GM12864 (cell line): ENCODE results near the gene PDZD4.

Experiments
- DNase-seq: peaks from one replicate; pipeline ENCODE4 v3.0.0-alpha.2; 2011; ENCODE audit warnings: low read depth
- H3K4me3 ChIP-seq: 2 replicates; pipeline ENCODE4 v1.5.1; 2011; ENCODE audit warnings: mild to moderate bottlenecking, low read depth, low read length, control low read depth
- TF ChIP-seq, protein P1 (sequence below): IDR thresholded peaks from 2 replicates; pipeline ENCODE4 v1.5.1; 2011; ENCODE audit warnings: low read depth, mild to moderate bottlenecking, moderate library complexity, low read length, control low read depth, inconsistent platforms; ENCODE audit errors: missing control alignments

Gene PDZD4, protein sequence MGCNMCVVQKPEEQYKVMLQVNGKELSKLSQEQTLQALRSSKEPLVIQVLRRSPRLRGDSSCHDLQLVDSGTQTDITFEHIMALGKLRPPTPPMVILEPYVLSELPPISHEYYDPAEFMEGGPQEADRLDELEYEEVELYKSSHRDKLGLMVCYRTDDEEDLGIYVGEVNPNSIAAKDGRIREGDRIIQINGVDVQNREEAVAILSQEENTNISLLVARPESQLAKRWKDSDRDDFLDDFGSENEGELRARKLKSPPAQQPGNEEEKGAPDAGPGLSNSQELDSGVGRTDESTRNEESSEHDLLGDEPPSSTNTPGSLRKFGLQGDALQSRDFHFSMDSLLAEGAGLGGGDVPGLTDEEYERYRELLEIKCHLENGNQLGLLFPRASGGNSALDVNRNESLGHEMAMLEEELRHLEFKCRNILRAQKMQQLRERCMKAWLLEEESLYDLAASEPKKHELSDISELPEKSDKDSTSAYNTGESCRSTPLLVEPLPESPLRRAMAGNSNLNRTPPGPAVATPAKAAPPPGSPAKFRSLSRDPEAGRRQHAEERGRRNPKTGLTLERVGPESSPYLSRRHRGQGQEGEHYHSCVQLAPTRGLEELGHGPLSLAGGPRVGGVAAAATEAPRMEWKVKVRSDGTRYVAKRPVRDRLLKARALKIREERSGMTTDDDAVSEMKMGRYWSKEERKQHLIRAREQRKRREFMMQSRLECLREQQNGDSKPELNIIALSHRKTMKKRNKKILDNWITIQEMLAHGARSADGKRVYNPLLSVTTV

DNA sequence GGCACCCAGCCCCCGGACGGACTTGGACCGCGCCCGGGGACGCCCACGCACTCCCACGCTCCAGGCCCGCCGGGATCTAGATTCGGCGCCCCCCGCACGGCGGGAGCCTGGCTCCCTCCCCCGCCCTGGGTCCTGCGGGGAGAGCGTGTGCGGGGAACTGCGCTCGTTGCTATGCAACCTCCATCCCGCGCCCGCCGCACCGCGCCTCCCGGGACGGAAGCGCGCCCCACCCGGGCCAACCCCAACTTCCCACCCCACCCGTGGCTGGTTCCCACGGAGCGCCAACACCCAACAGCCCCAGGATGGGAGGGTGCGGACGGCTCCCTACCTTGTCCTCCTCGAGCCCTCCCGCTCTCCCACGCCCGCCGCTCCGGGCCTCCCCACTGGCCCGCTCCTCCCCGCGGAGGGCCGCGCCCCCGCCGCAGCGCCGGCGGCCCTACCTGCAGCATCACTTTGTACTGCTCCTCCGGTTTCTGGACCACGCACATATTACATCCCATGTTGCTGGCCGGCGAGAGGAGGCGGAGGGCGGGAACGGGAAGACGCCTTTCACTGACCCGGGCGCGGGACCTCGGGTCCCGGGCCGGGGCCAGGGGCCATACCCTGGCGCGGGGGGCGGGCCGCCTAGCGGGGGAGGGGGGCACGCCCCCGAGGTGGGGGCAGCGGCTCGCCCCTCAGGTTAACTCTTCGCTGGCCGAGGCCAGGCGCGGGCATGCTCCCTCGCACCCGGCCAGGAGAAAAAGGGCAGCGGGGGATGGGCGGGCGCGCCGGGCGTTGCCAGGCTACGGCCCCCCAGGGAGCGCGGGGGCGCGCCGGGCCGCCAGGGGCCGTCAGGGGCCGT is at the start of gene PDZD4:
TSS of gene PDZD4 (minus strand) at position 746 of the 841 bp plus-strand sequence. CDS start at position 500, 246 bp downstream.
- no peak for DNase-seq
- H3K4me3 ChIP-seq, result no peak within 1 kb of the TSS
- TF ChIP-seq, protein P1, sequence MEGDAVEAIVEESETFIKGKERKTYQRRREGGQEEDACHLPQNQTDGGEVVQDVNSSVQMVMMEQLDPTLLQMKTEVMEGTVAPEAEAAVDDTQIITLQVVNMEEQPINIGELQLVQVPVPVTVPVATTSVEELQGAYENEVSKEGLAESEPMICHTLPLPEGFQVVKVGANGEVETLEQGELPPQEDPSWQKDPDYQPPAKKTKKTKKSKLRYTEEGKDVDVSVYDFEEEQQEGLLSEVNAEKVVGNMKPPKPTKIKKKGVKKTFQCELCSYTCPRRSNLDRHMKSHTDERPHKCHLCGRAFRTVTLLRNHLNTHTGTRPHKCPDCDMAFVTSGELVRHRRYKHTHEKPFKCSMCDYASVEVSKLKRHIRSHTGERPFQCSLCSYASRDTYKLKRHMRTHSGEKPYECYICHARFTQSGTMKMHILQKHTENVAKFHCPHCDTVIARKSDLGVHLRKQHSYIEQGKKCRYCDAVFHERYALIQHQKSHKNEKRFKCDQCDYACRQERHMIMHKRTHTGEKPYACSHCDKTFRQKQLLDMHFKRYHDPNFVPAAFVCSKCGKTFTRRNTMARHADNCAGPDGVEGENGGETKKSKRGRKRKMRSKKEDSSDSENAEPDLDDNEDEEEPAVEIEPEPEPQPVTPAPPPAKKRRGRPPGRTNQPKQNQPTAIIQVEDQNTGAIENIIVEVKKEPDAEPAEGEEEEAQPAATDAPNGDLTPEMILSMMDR, result no peak

DNA sequence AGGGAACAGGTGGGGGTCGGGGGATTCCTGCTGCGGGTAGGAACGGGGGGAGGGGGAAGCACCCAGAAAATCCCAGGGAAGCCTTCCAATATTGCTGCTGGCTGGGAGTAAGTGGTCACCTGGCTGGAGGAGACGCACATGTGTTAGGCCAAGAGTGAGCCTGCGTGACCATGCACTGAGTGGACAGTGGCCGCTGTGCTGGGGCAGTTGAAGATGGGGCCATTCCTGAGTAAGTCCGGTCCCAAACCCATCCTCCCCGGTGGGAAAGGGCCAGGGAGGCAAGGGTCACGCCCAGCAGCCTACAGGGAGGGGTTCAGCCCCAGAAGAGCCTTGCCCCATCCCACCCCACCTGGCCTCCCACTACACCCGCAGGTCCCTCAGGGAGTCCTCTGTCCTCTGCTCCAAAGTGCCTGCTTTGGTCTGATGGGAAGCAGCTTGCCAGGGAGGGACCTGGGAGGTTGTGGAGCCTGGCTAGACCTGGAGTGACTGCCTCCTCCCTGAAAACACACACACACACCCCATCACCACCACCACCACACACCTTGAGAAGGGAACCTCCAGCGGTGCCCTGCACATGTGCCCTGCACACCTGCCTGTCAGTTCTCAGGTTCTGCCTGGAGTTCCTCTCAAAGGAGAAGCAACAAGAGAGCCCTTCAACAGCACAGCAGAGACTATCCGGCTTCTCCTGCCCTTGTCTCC is 49.5 kb upstream of the PDZD4 start:
- TF ChIP-seq, protein P1, result no peak
- no peak overlapping the region for H3K4me3 ChIP-seq
- no peak for DNase-seq

DNA sequence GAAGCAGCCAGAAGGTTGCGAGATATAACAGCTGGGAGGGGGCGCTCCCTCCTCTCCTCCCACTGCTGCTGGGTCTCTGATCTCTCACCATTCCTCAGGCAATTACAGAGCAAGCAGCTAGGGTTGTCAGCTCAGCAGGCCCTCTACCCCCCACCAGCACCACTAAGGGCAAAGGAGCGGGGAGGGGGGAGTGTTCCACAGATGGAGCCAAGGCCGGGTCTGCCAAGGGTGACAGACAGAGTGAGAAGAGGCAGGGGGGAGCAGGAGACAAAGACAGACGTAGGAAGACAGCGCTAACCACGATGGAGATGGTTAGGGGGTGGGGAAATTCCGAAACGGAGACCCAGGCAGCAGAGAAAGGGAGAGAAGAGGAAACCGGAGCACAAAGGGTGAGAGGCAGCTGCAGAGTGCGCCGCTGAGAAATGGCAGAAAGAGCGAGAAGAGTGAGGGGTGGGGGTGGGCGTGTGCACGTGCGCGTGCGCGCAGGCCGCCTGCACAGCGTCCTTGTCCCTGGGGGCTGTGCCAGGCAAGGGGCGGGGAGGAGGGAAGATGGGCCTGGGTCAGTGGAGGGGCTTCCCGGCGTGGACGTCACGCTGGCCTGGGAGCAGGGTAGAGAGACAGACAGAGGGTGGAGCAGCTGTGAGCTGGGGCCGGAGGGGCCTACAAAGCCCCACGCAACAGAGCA is 48.8 kb upstream of the PDZD4 start:
- TF ChIP-seq, protein P1, result no peak
- no peak for DNase-seq
- H3K4me3 ChIP-seq, result no peak overlapping the region

DNA sequence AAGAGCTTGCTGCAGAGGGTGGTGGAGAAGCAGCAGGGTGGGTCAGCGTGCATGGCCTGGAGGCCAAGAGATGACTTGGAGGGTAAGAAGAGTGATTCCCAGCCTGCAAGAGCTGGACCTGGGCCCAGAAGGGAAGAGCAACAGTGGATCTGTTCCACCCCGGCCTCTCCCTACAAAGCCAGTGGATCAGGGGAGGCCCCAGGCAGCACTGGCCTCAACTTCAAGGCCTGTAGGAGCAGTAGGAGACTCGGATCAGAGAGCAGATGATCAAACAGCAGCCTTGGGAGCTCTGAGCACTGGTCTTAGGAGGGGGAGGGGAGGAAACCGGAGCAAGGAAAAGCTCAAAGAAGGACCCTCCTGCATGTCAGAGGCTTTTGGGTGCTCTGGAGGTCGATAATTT is 48.0 kb upstream of the PDZD4 start:
- DNase-seq, result no peak
- H3K4me3 ChIP-seq, result no peak overlapping the region
- TF ChIP-seq, protein P1, result no peak

DNA sequence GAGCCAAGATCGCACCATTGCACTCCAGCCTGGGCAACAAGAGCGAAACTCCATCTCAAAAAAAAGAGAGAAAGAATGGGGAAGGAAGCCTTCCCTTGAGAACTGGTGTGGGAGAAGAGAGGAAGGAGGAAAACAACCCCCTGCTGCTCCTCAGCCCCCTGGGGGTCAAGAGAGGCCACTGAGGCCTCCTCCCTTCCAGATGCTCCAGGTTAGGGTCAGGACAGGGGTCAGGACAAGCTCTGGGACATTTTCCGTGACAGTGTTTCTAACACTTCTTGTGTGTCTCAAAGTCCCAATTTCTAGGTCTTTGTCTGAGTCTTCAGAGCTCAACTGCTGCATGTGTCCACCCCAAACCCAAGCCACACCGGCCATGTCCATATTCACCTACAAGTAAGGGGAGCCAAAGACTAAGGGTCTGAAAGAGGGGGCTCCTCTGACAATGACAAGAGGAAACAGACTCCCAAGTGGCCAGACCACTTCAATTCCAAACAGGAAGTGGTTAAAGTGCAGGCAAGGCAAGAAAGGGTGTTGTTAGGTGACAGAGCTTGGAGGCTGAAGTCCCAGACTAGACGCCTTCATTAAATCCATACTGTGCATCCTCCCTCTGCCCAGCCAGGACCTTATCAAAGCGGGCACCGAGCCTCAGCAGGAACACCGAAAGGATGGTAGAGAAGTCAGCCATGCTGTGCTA is 47.4 kb upstream of the PDZD4 start:
- no peak overlapping the region for H3K4me3 ChIP-seq
- DNase-seq, result no peak
- TF ChIP-seq, protein P1, result no peak
